GM12801 (cell line): ENCODE results near the gene CD151.

ENCODE experiments used
- CTCF ChIP-seq: IDR thresholded peaks from one replicate; pipeline ENCODE4 v1.5.1; 2011; ENCODE audit warnings: control low read depth; ENCODE audit not compliant: insufficient read length; ENCODE audit errors: extremely low read depth

The CD151 gene

GRCh38 chr11:836274-836673, 3.5 kb downstream of the CD151 start:
- no peak for TF ChIP-seq CTCF

- no peak for TF ChIP-seq CTCF
Observed at GRCh38 chr11:836700-837099, 3.9 kb downstream of the CD151 start.

- no peak for TF ChIP-seq CTCF
Observed at GRCh38 chr11:837189-837989, 4.6 kb downstream of the CD151 start.

- TF ChIP-seq CTCF, result no peak
Observed at GRCh38 chr11:837990-838307, 5.2 kb downstream of the CD151 start.

- TF ChIP-seq CTCF, result no peak
Observed at GRCh38 chr11:838441-839279, 5.9 kb downstream of the CD151 start.

- TF ChIP-seq CTCF, result no peak
Observed at GRCh38 chr11:839280-839623, 6.5 kb downstream of the CD151 start.

- TF ChIP-seq CTCF, result no peak
Observed at GRCh38 chr11:839875-840617, 7.3 kb downstream of the CD151 start.
